SU-DHL-6 (cell line): ENCODE results near the gene PCDHB11.

Source experiments
- CTCF ChIP-seq: fragments of 200-600 bp; sonication (generic); IDR thresholded peaks from one replicate; pipeline ENCODE4 v1.5.1; 2017; ENCODE audit warnings: antibody characterized with exemption, mild to moderate bottlenecking, low read length, moderate library complexity; ENCODE audit not compliant: insufficient read depth, poor library complexity, severe bottlenecking
- EZH2phosphoT487 ChIP-seq: fragments of 200-600 bp; sonication (generic), shearing (Covaris generic); conservative IDR thresholded peaks from 2 replicates; pipeline ENCODE4 v1.6.1; 2018; ENCODE audit warnings: mild to moderate bottlenecking, antibody characterized with exemption, low read length, moderate library complexity, mixed read lengths

GRCh38 chr5:141149812-141150211, 49.6 kb upstream of the PCDHB11 start, which contains the start of gene PCDHB6:
- no peak for TF ChIP-seq EZH2phosphoT487
- TF ChIP-seq CTCF, result peak; percentile 32
